ENCODE measurements around the gene LPA.

DNA sequence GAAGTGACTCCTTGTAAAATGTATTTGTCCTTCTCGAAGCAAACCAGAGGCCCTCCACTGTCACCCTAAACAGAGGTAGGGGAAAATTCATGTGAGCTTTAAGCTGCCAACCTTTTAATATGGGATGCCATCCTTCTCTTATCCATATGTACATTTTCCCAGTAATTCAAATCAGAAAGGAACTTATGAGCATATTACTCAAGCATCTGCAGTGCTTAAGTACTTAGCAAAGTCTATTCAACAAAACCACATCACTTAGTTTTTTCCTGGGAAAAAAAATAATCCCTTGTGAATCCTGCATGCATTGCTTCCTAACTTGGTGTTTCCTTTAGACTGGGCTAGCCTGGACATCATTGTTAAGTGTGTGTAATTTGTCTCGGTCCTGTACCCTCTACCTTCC, 132.2 kb downstream of the LPA start:
- TF ChIP-seq POLR2A (IDR thresholded peaks at IDR 0.05) (no peak), POLR2AphosphoS5 (IDR thresholded peaks at IDR 0.05) (no peak)
- TF ChIP-seq, protein P1, sequence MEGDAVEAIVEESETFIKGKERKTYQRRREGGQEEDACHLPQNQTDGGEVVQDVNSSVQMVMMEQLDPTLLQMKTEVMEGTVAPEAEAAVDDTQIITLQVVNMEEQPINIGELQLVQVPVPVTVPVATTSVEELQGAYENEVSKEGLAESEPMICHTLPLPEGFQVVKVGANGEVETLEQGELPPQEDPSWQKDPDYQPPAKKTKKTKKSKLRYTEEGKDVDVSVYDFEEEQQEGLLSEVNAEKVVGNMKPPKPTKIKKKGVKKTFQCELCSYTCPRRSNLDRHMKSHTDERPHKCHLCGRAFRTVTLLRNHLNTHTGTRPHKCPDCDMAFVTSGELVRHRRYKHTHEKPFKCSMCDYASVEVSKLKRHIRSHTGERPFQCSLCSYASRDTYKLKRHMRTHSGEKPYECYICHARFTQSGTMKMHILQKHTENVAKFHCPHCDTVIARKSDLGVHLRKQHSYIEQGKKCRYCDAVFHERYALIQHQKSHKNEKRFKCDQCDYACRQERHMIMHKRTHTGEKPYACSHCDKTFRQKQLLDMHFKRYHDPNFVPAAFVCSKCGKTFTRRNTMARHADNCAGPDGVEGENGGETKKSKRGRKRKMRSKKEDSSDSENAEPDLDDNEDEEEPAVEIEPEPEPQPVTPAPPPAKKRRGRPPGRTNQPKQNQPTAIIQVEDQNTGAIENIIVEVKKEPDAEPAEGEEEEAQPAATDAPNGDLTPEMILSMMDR (IDR thresholded peaks at IDR 0.05), result no peak
